ENCODE data around the gene SLC22A3.

GRCh38 chr6:160336200-160336599, 12.0 kb upstream of the SLC22A3 start:
- TF ChIP-seq RFX5 (IDR thresholded peaks at IDR 0.05; ENCODE audit: low read length) = no peak
- TF ChIP-seq CTCF (IDR thresholded peaks at IDR 0.05) = no peak
- TF ChIP-seq ELF1 (IDR thresholded peaks at IDR 0.05) = no peak
- no peak for TF ChIP-seq MXI1 (IDR thresholded peaks at IDR 0.05; ENCODE audit: low read depth, low read length)
- no peak for TF ChIP-seq EZH2phosphoT487 (IDR thresholded peaks at IDR 0.05; ENCODE audit: borderline replicate concordance, low read depth)
- no peak for TF ChIP-seq USF2 (IDR thresholded peaks at IDR 0.05; ENCODE audit: borderline replicate concordance, low read depth, low read length)
- no peak for TF ChIP-seq NFIC (IDR thresholded peaks at IDR 0.05; ENCODE audit: borderline replicate concordance)
- TF ChIP-seq RXRA (IDR thresholded peaks at IDR 0.05; ENCODE audit: borderline replicate concordance, low read depth) = no peak
- no peak for TF ChIP-seq EP300 (IDR thresholded peaks at IDR 0.05; ENCODE audit: borderline replicate concordance in 1 of 2, low read depth in 1 of 2, low read length in 1 of 2)
- TF ChIP-seq CHD2 (IDR thresholded peaks at IDR 0.05; ENCODE audit: low read length, partially characterized antibody) = no peak
- TF ChIP-seq MAX (IDR thresholded peaks at IDR 0.05; ENCODE audit: low read depth) = no peak
- TF ChIP-seq SIN3A (IDR thresholded peaks at IDR 0.05; ENCODE audit: borderline replicate concordance, low read depth, low read length) = no peak
- no peak for TF ChIP-seq REST (IDR thresholded peaks at IDR 0.05; ENCODE audit: low read depth, low read length)
